Esophagus muscularis mucosa (tissue), 3 donors: ENCODE results near the gene P2RX2.

Source experiments
- POLR2A ChIP-seq: fragments of 450-650 bp; IDR thresholded peaks from one replicate; pipeline ENCODE4 v1.6.1; 2017; ENCODE audit warnings: antibody characterized with exemption, moderate library complexity, mild to moderate bottlenecking, low read depth
- TF ChIP-seq, protein P1 (sequence below), 3 experiments: fragments of 200-600 bp in 2 of 3; fragments of 450-650 bp in 1 of 3; sonication (generic) in 2 of 3; IDR thresholded peaks; one replicate each; pipeline ENCODE4 v1.5.1; 2017 to 2019; ENCODE audit warnings: antibody characterized with exemption in 3 of 3, mild to moderate bottlenecking in 2 of 3, moderate library complexity in 1 of 3

DNA sequence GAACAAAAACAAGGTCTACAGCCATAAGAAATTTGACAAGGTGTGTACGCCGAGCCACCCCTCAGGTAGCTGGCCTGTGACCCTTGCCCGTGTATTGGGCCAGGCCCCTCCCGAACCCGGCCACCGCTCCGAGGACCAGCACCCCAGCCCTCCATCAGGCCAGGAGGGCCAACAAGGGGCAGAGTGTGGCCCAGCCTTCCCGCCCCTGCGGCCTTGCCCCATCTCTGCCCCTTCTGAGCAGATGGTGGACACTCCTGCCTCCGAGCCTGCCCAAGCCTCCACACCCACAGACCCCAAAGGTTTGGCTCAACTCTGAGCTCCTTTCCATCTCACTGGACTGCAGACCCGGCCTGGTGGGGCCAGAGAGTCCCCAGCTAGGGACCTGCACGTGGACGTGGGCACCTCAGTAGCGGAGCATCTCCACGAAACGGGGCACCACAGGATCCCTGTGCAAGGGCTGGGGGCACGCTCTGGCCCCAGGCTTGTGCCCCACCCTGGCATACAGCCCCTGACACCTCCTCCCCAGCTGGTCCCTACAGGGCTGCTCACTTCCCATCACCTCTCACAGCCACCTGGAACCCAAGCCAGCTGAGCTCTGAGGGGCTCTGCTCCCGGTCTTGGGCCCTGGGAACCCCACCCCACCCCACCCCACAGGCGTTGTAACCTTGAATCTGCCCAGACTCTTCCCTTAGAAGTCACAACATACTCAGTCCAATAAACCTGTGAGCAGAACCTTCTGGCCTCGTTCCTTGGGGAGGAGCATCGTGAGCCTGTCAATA, 3.3 kb downstream of the P2RX2 start:
- TF ChIP-seq POLR2A, result no peak
- TF ChIP-seq, protein P1, sequence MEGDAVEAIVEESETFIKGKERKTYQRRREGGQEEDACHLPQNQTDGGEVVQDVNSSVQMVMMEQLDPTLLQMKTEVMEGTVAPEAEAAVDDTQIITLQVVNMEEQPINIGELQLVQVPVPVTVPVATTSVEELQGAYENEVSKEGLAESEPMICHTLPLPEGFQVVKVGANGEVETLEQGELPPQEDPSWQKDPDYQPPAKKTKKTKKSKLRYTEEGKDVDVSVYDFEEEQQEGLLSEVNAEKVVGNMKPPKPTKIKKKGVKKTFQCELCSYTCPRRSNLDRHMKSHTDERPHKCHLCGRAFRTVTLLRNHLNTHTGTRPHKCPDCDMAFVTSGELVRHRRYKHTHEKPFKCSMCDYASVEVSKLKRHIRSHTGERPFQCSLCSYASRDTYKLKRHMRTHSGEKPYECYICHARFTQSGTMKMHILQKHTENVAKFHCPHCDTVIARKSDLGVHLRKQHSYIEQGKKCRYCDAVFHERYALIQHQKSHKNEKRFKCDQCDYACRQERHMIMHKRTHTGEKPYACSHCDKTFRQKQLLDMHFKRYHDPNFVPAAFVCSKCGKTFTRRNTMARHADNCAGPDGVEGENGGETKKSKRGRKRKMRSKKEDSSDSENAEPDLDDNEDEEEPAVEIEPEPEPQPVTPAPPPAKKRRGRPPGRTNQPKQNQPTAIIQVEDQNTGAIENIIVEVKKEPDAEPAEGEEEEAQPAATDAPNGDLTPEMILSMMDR (IDR thresholded peaks at IDR 0.05), result no peak
